Ovary (tissue), 3 donors: Measurements from ENCODE around the gene KRTAP6-3.

Experiments
- POLR2A ChIP-seq: fragments of 450-650 bp; IDR thresholded peaks from one replicate; pipeline ENCODE4 v1.6.1; 2017; ENCODE audit warnings: antibody characterized with exemption, mild to moderate bottlenecking, moderate library complexity
- TF ChIP-seq, protein P1 (sequence below), 3 donors: fragments of 450-650 bp in 2 of 3; fragments of 200-600 bp in 1 of 3; IDR thresholded peaks; one replicate each; pipeline versions ENCODE4 v1.5.1 to v1.8.0; 2016 to 2022; ENCODE audit warnings: antibody characterized with exemption in 3 of 3, mild to moderate bottlenecking in 1 of 3
- donor health status: DM: no; HTN: no; CAD: no.

- TF ChIP-seq, protein P1, sequence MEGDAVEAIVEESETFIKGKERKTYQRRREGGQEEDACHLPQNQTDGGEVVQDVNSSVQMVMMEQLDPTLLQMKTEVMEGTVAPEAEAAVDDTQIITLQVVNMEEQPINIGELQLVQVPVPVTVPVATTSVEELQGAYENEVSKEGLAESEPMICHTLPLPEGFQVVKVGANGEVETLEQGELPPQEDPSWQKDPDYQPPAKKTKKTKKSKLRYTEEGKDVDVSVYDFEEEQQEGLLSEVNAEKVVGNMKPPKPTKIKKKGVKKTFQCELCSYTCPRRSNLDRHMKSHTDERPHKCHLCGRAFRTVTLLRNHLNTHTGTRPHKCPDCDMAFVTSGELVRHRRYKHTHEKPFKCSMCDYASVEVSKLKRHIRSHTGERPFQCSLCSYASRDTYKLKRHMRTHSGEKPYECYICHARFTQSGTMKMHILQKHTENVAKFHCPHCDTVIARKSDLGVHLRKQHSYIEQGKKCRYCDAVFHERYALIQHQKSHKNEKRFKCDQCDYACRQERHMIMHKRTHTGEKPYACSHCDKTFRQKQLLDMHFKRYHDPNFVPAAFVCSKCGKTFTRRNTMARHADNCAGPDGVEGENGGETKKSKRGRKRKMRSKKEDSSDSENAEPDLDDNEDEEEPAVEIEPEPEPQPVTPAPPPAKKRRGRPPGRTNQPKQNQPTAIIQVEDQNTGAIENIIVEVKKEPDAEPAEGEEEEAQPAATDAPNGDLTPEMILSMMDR (IDR thresholded peaks at IDR 0.05), result no peak
- TF ChIP-seq POLR2A, result no peak
Measured at GRCh38 chr21:30561264-30561895, 30.9 kb upstream of the KRTAP6-3 start, which contains the start of gene KRTAP19-7.
